HG02981 (cell line): ENCODE measurements around the gene FNDC3B.
A peak's percentile ranks its signal among the peaks of the same experiment; 100 is the strongest.

ENCODE experiments used
- ATAC-seq: cut with Tn5 transposase; IDR thresholded peaks from one replicate; pipeline ENCODE4 v1.9.1; 2021; ENCODE audit warnings: mild to moderate bottlenecking, moderate library complexity; ENCODE audit not compliant: unreplicated experiment

Gene FNDC3B

DNA sequence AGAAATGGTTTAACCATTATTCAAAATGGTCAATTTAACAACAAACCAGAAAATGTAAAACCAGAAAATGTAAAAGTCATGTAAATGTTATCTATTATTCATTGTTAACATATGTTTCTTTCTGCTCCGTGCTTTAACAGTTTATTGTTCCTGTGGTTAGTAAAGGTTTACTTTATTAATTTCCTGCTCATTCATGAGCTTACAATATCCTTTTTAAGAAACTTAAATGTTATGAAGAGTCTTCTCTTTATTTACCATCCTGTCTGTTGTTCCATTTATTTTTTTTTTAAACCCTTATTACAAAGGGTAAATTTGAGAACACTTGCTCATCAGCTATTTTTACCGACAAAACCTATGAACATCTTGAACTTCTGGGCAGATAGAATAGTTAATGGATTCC is 260.8 kb downstream of the FNDC3B start:
- no peak for ATAC-seq

DNA sequence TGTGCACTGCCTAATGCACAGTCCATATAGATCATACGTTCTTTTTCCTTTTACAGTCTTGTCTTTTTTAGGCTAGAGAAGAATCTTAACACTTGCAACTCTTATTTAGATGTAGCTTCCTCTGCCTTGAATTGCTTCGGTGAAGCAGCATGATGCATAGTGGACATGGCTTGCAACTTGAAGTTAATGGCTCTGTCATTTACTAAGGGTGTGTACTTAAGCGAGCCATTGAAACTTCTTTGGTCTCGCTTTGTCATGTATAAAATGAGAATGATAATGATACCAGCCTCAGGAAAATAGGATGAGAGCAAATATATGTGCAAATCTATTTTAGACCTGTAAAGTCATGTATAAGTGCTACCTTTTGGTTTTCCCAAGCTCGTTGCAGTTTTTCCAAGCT is 261.5 kb downstream of the FNDC3B start:
- ATAC-seq: no peak

DNA sequence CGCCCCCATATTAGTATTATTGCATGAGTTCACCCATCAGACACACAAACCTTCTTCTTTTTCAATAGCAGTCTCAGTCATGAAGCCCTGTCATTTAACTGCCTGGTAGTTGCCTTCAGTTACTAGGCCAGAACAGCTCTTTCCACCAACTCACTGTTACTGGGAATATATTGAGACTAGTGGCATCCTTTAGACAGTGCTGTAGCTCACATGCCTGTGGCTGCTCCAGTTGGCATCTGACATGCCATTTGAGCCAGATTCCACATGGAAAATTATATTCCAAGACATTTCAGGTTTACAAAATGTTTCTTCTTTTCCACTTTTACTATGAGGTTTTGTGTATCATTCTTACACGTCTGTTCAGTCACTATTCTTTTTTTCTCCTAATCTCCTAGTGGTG is 262.8 kb downstream of the FNDC3B start:
- no peak for ATAC-seq

DNA sequence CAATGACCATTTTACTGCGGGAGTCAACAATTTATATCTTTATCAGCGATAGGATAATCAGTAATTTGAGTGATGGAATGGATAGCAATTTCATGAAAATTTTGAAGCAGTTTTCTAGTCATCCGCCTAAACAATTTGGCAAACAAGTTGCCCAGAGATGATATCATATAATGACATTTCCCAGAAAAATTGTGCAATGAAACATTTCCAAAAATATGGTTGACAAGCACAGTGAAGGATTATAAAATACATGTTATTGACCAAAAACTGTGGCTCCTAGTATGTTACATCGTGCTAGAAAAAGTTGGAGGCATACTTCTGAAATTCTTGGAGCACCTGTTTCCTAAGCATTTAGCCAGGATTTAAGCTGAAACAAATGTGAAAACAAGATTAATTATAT is 263.8 kb downstream of the FNDC3B start:
- no peak for ATAC-seq

DNA sequence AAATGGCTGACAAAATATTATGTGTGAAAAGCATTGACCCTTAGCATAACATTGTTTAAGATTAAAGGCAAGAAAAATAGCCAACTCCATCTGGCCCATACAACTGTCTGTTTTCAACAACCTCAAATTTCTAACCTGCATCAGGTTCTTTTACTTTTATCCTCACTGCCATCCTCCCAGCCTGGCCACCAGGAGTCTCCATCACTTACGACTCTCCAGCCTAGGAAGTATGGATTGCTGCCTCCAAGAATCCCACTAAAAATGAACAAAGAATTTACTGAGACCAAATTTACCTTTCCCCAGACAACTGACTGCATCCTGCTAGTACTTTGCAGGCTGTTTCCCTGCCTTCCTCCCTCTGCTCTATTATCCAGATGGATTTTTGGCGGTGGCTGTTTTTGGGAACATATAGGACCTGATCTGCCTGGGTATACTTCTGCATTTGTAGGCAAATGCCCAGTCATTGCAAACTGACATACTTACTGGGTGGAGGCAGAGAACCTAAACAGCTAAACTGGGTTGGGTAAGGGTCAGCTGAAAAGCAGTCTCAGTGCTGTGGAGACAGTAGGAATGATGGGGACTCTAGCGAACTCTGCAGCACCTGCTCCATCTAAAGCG is 264.7 kb downstream of the FNDC3B start:
- no peak for ATAC-seq

DNA sequence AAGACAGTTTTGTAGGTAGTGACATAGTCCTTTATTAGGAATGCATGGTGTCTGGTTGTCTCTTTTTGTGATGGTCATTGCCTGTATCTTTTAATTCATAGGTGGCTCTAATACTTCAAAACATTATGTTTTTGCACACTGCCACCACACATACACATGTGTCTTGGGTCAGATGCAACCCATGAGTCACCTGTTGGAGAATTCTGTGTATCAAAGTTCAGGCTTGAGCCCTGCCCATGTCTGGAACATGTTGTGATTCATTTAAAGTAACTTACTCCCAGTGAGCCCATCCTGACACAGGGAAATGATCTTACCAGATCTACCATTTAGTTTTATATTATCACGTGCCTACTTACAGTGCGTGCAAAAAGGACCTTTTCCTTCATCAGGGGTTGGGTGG is 266.2 kb downstream of the FNDC3B start:
- ATAC-seq: no peak

DNA sequence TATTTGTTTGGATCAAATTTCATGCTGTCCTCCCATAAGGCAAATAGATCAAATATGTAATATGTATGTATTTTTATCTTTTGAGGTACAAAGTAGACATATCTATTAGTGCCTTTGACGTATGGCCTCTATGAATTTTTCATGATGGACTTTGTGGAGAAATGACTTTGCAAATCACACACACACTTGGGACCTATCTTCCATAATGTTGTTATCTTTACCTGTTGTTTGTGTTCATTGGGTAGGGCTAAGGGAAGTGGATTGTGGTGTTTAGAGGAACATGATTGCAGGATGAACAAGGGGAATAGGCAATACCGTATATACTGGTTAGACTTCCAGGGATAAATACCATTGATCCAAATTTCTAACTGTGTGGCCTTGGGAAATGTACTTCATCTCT is 266.6 kb downstream of the FNDC3B start:
- no peak for ATAC-seq

DNA sequence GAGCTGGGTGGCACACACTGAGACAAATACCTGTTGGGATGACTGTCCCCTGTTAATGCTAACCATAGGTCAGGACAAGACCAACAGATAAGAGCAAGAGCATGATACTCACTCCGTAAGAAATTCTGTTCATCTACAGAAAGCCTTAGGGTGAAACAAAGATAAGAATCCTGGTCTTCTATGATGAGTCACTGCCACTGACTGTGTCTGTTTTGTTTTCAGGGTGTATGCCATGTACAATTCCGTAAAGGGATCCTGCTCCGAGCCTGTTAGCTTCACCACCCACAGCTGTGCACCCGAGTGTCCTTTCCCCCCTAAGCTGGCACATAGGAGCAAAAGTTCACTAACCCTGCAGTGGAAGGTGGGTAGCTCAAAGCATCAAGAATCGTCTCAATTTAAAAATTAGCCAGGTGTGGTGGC is 267.8 kb downstream of the FNDC3B start:
- no peak for ATAC-seq

DNA sequence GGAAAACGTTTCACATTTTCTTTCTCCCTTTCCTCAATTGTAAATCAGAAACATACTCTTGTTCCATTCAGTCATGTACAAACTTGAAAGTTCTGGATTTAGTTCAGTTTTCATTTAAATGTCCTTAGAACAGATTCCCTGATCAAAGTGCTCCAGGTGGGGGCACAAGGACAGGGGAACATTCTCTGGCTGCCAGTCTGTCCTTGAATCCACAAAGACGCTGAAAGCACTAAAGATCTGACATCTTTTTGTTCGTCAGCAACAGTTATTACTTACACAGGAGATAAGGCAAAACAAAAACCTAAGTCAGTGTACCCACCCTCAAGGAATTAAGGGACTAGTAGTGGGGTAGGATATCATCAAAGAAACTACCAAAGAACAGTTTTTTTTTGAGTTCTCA is 269.7 kb downstream of the FNDC3B start:
- ATAC-seq: no peak

DNA sequence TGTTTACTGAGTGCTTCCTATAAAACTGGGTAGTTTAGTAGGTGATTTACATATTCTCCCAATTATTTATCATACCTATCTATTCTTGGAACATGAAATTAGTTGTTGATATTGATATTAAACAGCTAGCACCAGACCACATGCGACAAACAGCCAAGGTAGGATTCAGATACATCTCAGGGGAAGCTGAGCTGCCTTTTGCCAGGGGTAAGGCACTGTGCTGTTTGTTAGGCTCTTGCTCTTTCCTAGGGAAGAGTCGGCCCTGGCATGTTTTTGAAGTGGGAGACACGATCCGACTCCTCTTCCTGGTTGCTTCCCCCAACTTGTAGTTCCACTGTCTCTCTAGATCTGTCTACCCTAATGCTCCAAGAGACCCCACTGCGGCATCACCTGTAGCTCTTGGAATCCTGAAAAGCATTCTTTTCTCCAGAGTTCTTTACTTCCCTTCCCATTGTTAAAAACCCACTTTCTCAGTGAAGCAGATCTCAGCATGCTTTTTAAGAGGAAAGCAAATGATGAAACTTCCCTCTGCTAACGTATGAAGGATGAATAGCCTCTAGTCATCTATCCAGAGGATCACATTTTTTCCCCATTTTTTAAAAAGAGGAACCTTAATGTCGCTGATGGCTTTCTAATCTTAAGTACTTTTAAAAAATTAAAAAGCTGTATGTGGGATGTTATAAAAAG is 270.5 kb downstream of the FNDC3B start:
- no peak for ATAC-seq

DNA sequence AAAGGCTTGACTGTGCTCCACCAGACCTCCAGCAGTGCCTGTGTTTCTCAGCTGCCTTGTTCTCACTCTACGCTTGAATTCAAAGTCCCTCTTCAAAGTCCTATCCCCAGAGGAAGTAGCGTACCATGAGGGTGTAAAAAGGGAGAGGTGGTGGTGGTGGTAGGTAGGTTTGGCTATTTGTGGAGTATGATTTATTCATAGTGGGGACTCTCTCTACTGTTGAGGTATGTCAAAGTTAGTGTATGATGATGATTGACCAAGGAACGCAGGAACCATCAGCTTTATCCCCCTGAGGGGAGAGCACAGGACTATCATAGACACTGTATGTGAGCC is 271.0 kb downstream of the FNDC3B start:
- ATAC-seq: no peak

DNA sequence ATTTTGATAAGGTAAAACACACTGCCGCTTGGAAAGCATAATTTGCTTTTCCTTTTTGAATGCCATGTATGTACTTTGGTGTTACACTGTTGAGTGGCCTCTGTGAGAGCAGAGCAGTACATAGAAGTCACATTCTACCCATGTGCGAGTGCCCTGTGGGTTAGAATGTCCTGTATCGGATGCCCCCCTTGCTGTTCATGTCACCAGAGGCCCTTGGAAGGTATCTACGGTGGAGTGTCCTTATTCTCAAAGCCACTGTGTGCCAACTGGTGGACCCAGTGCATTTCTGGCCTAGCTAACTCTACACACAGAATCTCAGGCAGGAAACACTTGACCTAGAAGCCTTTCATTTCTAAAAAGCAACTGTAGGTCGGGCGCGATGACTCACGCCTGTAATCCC is 271.8 kb downstream of the FNDC3B start:
- no peak for ATAC-seq

DNA sequence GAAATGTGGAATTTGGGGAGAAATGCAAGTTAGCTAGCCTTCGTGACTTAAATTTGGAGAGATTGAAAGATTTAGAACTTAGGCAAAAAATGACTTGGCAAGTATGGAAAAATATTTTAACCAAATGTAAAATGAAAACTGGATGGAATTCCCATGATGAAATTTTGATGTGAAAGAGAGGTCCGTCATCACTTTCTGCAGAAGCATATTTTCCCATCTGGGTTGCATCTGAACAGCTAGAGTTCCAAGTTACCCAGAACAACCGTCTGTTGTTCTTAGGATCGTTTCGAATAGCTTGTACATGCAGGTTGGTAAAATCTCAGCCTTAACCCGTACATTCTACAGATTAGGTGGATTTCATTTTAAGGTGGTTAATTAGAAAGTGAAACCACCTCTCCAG is 272.6 kb downstream of the FNDC3B start:
- no peak for ATAC-seq

DNA sequence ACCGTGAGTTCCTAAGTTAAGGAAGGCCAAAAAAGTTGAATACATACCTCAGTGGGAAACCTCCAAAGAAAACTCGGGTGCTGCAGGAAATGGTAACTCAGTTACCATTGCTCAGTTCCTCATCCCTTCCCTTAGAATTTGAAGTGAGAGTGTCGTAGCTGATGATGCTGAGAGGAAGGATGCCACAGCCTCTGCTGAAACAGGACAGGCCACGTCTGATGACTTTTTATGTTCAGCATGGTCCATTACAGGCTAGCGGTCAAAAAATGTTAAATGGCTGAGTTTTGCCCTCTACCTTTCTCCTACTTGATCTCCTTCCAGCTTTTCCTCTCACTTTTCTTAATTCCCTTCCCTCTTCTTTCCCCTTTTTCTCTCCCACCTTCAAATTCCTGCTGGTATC is 273.3 kb downstream of the FNDC3B start:
- no peak for ATAC-seq

DNA sequence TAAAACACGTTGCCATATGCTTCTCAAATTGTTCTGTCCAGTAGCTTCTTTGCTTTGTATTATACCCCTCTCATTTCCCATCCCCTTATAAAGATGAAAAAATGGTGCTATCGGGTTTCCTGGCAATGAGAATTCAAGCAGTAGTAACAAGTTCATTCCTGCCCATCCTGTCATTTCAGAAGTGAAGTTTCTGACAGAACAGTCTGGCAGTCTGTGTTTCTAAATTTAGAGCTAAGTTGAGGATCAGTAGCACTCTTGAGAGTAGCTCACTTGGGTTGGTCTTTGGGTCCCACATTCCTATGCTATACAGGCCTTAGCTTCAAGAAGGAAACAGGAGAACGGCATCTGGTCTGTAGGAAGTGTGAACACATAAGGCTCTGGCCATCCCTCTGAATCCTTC is 274.3 kb downstream of the FNDC3B start:
- ATAC-seq: no peak

DNA sequence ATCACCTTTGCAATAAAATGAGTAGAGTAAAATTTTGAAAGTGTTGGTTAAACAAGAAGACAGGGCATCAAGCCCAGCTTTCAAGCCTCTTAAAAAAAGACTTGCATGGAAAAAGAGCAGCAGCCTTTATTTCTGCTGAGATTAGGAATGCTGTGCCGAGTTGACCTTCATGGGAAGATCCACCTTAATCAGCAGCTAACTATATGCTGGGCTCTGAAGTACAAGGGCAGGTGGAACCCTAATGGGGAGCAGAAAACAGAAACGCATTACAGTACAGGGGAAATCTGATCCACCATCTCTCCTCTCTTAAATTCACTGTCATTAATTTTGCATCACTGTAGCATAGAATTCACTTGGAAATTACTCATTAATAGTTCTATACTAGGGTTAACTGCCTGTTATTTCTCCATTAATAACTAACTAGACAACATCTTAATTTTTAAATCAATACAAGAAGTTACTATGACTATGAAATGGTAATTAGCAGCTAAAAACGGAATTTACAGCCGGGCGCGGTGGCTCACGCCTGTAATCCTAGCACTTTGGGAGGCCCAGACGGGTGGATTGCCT is 275.3 kb downstream of the FNDC3B start:
- ATAC-seq: no peak

DNA sequence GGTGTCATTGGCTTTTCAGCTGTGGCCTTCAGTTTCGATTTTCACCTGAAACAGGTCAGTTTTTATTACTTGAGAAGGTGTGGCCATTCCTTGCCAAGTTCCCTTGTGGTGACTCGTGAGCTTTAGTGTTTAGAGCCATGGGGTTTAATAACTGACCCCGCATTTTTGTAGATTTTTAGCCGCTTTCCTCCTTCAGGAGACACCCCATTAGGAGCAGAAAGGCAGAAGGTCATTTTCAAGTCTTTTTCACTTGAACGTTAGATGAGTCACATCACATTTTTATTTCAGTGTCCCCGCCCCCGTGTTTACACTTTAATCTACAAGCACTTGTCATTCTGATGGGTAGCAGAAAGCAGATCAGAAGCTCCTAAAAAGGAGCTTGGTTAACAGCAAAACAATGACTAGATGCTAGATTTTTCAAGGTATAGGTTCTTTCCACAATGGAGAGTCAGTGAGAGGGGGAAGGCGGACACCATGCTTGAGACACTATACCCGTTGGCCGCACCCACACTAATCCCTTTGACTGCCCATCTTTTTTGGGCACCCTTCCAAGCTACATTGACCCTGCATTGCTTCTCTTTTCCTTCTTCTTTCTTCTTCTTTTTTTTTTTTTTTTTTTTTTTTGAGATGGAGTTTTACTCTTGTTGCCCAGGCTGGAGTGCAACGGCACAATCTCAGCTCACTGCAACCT is 276.2 kb downstream of the FNDC3B start:
- no peak for ATAC-seq

DNA sequence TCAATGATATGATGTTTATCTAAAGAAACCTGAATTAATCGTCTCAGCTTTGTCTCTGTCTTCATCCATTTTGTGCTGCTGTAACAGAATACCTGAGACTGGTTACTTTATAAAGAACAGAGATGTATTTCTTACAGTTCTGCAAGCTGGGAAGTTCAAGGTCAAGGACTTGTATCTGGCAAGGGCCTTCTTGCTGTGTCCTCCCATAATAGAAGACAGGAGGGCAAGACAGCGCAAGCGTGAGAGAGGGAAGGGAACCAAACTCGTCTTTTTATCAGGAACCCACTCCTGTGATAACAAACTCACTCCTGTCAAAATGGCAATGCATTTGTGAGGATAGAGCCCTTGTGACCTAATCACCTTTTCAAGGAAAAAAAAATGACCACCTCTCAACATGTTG is 277.4 kb downstream of the FNDC3B start:
- ATAC-seq: no peak

DNA sequence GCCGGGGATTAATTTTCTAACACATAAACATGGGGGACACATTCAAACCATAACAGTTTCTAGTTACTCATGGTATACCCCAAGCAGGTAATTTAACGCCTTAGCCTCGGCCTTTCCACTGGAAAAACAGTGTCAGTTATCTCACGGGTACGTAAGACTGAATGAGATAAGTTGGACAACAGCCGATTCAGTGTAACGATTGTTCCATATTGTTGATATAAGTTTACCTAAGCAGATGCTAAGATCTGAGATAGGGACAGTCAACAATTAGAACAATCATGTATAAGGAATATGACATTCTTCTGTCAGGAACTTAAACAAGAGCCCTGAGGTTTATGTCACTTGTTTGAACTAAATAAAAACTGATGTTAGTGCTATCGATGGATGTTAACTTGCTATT is 278.1 kb downstream of the FNDC3B start:
- ATAC-seq: no peak

DNA sequence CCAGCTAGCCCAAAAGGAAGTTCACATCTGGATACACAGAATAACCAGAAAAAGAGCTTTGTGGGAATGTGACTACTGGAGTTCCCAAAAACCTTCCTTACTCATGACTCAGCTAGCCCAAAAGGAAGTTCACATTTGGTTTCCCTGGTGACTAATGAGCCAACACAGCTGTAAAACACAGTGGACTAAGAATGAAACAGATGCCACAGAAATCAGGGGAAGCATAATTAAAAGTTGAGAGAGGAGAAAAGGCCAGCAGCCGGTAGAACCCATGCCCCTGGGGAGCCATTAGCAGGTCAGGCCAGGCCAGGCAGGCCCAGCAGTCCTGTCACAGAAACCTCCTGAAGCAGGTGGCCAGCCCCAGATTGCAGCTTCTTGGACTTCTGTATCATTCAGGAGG is 278.6 kb downstream of the FNDC3B start:
- peak; percentile 52 for ATAC-seq

DNA sequence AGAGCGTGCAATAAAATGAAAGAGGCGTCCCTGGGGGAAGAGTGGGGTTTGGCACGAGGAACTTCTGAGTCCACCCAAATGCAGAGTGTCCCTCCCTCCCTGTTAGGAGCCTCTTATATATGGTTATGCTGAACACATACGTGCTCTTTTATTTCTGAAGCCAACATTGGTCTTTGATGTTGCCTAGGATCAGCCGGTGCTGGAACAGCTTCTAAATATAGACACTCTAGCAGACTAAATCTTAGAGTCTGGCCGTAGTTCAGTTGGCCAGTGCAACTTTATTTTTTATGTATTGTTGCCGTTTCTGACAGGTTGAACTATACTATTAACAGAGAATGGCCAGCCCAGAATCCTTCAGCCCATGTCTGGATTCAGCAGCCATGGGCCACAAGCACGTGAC is 280.2 kb downstream of the FNDC3B start:
- ATAC-seq: no peak

DNA sequence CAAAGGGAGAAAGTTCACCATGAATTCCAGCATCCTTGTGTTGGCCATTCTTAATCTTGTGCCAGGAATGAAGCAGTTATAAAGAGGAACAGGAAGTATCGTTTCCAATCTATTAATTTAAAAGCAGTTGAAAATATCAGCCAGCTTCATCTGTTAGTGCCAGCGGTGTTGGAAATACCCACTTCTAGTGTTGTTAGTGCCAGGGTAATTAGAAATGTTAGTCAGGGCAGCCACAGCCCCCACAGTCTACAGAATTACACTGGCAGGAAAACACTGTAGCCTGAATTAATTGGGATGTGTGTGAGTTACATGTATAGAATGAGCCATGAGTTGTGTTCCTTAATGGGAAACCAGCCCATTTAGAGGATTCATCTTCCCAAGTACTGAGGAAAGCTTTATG is 281.1 kb downstream of the FNDC3B start:
- ATAC-seq: no peak
